Fibroblast of skin of back (primary cell): ENCODE data around the gene KDM4B.
"Not testable (repeated sequence)": the region's sequence is repeated elsewhere in the genome, so short reads cannot be mapped to it uniquely, and the experiment has no call there.

ENCODE experiments used
- DNase-seq: peaks from one replicate; pipeline ENCODE4 v3.0.0-alpha.2; 2013

The KDM4B gene

GRCh38 chr19:4967738-4968461 is 1.0 kb upstream of the KDM4B start:
- peak; percentile 42 for DNase-seq

- DNase-seq = no peak
Observed at GRCh38 chr19:4969292-4969771, 419 bp downstream of the KDM4B start.

GRCh38 chr19:4969772-4970531 is 1.0 kb downstream of the KDM4B start:
- DNase-seq = peak; percentile 13

DNA sequence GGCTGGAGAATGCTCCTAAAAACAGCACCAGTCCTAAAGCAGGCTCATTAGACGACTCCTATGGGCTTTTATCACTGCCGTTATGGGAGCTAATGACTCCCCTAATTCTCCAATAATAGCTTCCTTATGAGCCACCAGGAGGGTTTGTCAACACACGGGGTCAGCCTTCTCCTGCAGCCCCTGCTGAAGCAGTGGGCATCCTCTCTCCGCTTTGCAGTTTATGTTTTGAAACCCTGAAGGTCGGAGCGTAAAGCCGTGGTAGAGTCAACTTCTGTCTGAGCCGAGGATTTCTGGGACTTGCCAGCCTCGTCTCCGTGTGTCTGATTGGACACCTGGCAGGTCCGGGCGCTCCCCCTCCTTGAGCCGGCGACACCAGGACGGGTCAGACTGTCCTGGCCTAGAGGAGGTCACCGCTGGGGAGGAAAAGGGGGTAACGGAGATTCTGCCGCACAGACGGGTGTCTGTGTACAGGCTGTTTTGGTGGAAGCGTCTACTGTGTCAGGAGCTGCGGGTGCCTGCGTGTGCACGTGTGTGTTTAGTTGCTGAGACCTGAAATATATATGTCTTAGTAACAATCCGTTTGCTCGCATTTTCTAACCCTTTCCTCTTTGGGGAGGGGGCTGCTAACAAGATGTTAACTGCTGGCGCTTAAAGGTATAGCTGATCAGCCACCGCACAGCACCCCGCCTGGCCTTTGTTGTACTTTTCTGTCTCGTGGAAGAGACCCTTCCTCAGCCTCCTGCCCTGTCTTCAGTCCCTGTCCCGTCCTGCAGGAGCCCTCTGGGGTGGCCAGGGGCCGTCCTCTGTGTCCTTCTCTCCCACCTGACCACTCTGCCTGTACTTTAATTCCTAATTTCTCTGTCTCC is 1.9 kb downstream of the KDM4B start:
- peak; percentile 13 for DNase-seq

DNA sequence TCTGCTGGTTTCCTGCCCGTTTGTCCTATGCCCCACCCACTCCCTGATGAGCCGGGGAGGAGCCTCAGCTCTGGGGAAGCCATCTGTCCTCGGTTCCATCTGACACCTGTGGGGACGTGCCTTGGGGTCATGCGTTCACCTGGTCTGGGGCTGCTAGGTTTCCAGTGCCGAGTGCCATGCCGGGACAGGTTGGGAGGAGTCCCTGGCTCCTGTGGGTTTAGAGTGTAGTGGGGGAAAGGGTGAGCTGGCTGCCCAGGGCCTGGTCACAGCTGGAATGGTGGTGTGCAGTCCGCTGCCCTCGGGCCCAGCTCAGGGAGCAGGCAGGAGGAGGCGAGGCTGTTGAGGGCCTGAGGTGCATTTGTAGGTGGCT is 2.5 kb downstream of the KDM4B start:
- peak; percentile 19 for DNase-seq

DNA sequence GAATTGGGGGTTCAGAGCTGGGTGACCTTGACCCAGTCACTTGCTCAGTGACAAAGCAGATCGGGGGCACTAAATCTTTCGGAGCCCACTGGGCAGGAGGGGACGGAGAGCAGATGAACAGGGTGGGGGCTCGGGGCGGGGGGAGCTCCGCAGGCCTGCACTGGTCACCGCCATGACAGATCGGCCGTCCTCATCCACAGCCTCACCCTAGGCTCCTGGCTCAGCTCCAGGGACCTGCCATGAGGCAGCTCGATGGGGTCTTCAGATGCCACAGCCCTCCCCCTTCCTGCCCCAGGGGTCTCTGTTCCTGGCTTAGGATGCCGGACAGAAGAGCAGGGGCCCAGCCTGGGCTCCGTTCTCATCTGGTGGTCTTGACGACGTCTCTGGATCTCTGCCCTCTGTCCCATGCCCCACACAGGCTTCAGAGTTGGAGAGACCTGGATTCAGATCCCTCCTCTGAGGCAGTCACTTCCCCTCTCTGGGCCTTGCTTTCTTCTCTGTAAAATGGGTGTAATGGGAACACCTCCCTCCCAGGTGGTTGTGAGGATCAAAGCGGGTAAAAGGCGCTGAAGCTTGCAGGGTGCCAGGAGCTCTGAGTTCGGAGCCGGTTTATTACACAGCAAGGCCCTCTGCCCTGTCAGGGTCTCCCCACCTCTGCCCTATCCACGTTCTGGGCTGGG is 3.0 kb downstream of the KDM4B start:
- DNase-seq = no peak

DNA sequence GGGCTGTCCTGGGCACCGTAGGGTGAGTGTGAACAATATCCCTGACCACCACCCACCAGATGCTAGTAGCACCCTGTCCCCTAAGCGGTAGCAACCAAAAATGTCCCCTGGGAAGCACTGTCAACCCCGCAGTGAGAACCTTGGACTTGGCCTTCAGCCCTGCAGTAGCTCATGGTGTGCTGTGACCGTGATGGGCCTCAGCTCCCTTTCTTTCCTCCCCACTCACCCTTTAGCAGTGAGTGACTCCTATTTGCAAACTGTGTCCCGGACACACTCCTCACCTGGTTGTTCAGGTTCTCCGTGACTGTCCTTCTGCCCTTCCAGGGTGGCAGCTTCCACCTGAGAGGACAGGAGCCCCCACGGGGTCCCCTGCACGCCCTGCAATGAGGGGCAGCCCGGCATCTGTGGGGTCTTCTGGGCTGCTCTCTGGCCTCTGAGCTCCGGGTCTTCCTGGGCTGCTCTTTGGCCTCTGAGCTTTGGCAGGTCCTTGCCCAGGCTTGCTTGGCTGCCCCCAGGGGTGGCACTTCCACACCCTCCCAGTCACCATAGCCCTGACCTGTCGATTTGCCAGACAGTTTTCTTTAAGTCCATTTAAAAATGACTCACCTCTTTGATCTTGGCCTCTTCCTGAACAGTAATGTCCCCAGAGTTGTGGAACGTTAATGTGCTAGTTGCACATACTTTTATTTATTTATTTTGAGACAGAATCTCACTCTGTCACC is 3.8 kb downstream of the KDM4B start:
- peak; percentile 72 for DNase-seq

DNA sequence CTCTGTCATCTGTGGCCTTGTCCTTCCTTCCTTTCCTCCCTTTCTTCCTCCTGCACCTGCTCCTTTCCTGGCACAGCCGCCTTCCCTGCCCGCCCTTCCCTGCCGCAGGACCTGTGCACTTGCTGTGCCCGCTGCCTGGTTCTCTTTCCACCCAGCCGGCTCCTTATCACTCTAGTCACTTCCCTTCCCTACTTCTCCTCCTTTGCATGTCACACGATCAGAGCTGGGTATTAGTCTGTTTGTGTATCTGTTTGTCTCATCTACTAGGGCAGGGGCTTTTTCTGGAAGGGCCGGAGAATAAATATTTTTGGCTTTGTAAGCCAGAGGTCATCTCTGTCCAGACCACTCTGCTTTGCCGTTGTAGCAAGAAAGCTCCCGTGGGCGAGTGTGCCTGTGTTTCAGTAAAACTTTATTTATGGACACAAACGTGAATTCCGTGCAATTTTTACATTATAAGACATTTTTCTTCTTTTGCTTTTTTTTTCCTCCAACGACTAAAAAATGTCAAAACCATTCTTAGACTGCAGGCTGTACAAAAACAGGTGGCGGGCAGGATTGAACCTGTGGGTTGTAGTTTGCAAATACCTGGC is 6.1 kb downstream of the KDM4B start:
- no peak for DNase-seq

DNA sequence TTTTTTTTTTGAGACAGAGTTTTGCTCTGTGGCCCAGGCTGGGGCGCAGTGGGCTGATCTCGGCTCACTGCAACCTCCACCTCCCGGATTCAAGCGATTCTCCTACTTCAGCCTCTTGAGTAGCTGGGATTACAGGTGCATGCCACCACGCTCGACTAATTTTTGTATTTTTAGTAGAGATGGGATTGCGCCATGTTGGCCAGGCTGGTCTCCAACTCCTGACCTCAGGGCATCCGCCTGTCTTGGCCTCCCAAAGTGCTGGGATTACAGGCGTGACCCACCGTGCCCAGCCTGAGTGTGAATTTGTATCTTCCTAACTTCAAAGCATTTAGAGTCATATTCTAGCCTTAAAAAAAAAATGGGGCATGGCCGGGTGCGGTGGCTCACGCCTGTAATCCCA is 6.7 kb downstream of the KDM4B start:
- not testable (repeated sequence) for DNase-seq

GRCh38 chr19:4976401-4977298 is 7.7 kb downstream of the KDM4B start:
- DNase-seq = peak; percentile 18

- peak; percentile 91 for DNase-seq
Observed at GRCh38 chr19:4977299-4978174, 8.6 kb downstream of the KDM4B start.

DNA sequence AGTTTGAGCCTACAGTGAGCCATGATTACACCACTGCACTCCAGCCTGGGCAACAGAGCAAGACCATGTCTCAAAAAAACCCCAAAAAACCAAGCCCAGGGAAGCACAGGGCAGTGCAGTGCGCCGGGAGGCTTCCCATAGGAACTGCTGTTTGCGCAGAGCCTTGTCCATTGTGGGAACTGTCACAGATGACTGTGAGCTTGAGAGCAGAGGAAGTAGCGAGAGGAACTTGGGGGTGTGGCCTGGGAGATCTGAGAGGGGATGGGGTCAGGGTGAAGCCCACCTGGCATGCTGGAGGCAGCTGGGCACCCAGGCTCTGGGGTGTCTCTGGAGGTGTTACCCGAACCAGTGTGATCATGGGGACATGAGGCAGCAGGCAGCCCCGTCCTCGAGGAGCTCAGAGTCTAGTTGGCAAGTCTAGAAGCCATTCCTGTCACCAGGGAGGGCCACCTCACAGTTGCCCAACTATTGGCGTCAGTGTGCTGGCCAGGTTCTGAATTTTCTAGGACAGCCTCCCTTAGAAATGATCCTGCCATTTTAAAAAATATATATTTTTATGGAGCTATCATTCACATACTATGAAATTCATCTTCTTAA is 10.4 kb downstream of the KDM4B start:
- no peak for DNase-seq

GRCh38 chr19:4980067-4980466 is 11.2 kb downstream of the KDM4B start:
- peak; percentile 52 for DNase-seq

GRCh38 chr19:4980838-4981680 is 12.1 kb downstream of the KDM4B start:
- DNase-seq = no peak

GRCh38 chr19:4981681-4981958 is 12.7 kb downstream of the KDM4B start:
- no peak for DNase-seq

DNA sequence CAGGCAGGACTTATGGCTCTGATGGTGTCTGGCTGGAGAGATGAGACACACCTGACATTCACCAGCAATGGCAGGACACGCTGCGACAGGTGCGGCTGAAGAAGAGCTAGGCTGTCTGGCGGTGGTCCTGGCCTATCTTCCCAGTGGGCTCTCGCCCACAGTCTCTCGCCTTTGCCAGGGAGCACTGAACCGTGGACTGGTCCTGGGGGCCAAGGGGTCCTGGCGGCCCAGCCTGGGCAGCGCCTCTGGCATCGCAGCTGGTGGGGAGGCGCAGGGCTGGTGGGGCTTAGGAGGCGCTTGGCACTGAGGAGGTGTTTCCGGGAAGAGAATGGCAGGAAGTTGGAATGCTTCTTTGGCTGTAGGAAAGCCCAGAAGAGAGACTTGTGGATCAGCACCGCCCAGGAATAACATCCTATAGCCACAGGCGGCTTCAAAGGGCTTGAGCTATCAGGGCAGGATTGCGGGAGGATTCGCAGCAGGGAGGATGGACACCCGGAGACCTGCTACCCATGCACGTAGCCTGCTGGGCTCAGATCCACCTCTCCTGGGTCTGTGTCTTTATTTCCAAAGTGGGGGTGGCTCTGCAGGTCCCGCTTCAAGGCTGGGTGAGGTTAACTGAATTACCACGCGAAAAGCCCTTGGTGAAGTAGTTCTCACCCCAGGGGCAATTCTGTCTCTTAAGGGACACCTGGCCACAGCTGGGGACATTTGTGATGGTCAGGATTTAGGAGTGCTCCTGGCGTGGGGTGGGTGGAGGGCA is 14.6 kb downstream of the KDM4B start:
- no peak for DNase-seq

- no peak for DNase-seq
Observed at GRCh38 chr19:4984106-4984380, 15.1 kb downstream of the KDM4B start.
